ENCODE data around the gene TMEM164.

DNA sequence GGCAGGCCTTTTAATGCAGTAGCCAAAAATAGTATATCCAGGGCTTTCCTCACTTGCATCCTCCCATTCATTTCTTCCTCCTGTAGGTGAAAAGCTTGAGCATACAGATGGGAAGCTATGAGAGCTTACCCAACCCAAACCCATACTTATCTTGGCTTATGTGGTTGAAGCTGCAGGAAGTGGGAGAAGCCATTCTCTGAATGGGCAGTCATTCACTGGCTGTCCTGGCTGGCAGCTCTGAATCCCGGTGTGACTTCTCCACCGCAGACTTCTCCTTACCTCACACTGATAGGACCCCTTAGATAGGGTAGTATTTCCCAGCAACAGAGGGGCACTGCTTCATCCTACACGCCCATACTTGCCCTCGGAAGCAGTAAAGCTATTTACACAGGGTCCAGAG is 189.6 kb downstream of the TMEM164 start:
- TF ChIP-seq EZH2 (IDR thresholded peaks at IDR 0.05; ENCODE audit: insufficient read depth, low read length) = no peak
- TF ChIP-seq, protein P1, sequence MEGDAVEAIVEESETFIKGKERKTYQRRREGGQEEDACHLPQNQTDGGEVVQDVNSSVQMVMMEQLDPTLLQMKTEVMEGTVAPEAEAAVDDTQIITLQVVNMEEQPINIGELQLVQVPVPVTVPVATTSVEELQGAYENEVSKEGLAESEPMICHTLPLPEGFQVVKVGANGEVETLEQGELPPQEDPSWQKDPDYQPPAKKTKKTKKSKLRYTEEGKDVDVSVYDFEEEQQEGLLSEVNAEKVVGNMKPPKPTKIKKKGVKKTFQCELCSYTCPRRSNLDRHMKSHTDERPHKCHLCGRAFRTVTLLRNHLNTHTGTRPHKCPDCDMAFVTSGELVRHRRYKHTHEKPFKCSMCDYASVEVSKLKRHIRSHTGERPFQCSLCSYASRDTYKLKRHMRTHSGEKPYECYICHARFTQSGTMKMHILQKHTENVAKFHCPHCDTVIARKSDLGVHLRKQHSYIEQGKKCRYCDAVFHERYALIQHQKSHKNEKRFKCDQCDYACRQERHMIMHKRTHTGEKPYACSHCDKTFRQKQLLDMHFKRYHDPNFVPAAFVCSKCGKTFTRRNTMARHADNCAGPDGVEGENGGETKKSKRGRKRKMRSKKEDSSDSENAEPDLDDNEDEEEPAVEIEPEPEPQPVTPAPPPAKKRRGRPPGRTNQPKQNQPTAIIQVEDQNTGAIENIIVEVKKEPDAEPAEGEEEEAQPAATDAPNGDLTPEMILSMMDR (IDR thresholded peaks at IDR 0.05; ENCODE audit: insufficient read depth, low read depth, low read length) = no peak
